Heart left ventricle (tissue), 16 donors: ENCODE results near the gene ACOX2. TPM values are rescaled to one million over a fixed set of nuclear protein-coding genes. Genes with fewer than 3 reads are reported as not detected.
A peak's percentile ranks its signal among the peaks of the same experiment; 100 is the strongest.

Experiments
- ATAC-seq, 4 donors: fragments of 200-7000 bp; cut with Tn5 transposase; one replicate each; pipeline ENCODE4 v1.9.1; 2020 to 2022; ENCODE audit warnings: moderate library complexity in 4 of 4, mild to moderate bottlenecking in 3 of 4, moderate number of reproducible peaks in 1 of 4
- DNase-seq, 5 donors: peaks; one replicate each; pipeline ENCODE4 v3.0.0-alpha.2; 2020
- H3K27ac ChIP-seq, 12 donors: fragments of 200-600 bp; sonication (generic) in 4 of 12; one replicate each; pipeline versions ENCODE4 v1.5.0 to v1.8.0; 2016 to 2022; ENCODE audit warnings: mild to moderate bottlenecking in 2 of 12
- H3K27me3 ChIP-seq, 9 donors: fragments of 200-600 bp; sonication (generic) in 2 of 9; one replicate each; pipeline versions ENCODE4 v1.5.1 to v1.8.0; 2016 to 2022; ENCODE audit warnings: mild to moderate bottlenecking in 3 of 9
- H3K36me3 ChIP-seq, 9 donors: fragments of 200-600 bp; sonication (generic) in 2 of 9; one replicate each; pipeline versions ENCODE4 v1.5.0 to v1.8.0; 2018 to 2022; ENCODE audit warnings: mild to moderate bottlenecking in 2 of 9
- H3K4me1 ChIP-seq, 12 donors: fragments of 200-600 bp; sonication (generic) in 4 of 12; one replicate each; pipeline versions ENCODE4 v1.5.0 to v1.8.0; 2016 to 2022; ENCODE audit warnings: mild to moderate bottlenecking in 3 of 12
- H3K4me3 ChIP-seq, 12 donors: fragments of 200-600 bp; sonication (generic) in 4 of 12; one replicate each; pipeline versions ENCODE4 v1.5.0 to v1.8.0; 2017 to 2022; ENCODE audit warnings: mild to moderate bottlenecking in 9 of 12, moderate library complexity in 4 of 12
- H3K9me3 ChIP-seq, 12 donors: fragments of 200-600 bp; sonication (generic) in 4 of 12; one replicate each; pipeline versions ENCODE4 v1.5.0 to v1.8.0; 2016 to 2022; ENCODE audit warnings: mild to moderate bottlenecking in 1 of 12
- CTCF ChIP-seq, 12 donors: fragments of 200-600 bp; sonication (generic) in 4 of 12; IDR thresholded peaks; one replicate each; pipeline versions ENCODE4 v1.5.0 to v1.8.0; 2018 to 2022; ENCODE audit warnings: antibody characterized with exemption in 12 of 12, mild to moderate bottlenecking in 5 of 12
- POLR2A ChIP-seq, 2 donors: fragments of 450-650 bp; IDR thresholded peaks; one replicate each; pipeline ENCODE4 v1.6.1; 2017; ENCODE audit warnings: antibody characterized with exemption in 2 of 2, mild to moderate bottlenecking in 2 of 2, moderate library complexity in 2 of 2
- WGBS, 4 donors: extraction: QIAGEN DNeasy Blood & Tissue Kit in 2 of 4; methylation state at CpG; one replicate each; pipeline versions ENCODE4 v1.1.5 to v1.1.7; 2013 to 2018; 5-methylcytosine and 5-hydroxymethylcytosine counted together
- intact Hi-C, 10 donors: fragments of 100-400 bp; cut with DNase I; formaldehyde crosslinking; loops; one replicate each; pipeline versions ENCODE4 v1.11.1 to v1.14.2; 2022
- polyA plus RNA-seq, 2 donors: library from polyadenylated mRNA; stranded (reverse); fragments of 200-250 nt; gene quantifications; one replicate each; pipeline ENCODE4 v1.2.3, GENCODE V29; 2013
- total RNA-seq, 9 donors: library from RNA; depleted of rRNA in 2 of 9; stranded (reverse); fragments of >200 nt in 2 of 9; fragmentation: NEBNext Ultra II Directional in 3 of 9; extraction: Animal tissue kit (Norgen Biotek cat#: 25700) in 3 of 9; gene quantifications; one replicate each; pipeline versions ENCODE4 v1.1.0 to v1.2.4, GENCODE V29; 2016 to 2023
- donor health status: ischemic (EF 13 %, LVEDD 7.1; RV severe dilation, severe dysfunction).
- donor health status: healthy with polysubstance abuse.
- donor health status: DM: no; HTN: yes; CAD: no.
- donor health status: DM: no; HTN: no; CAD: no.
- donor health status: ischemic (EF 25% LVEDD 6.9; RV normal size, moderate dysfunction).
- donor health status: ischemic (EF 25% LVEDD 5.7; RV mildly dilated, moderate dysfunction).
- donor health status: healthy.
- donor health status: DM: yes; HTN: yes; CAD: no.
- donor health status: ischemic (EF 35%, LVEDD 5.7; RV mildly dilated, moderate dysfunction).
- donor health status: nonischemic (EF 11% LVEDD 7.7; RV severe dilation, severe dysfunction).
- donor health status: DM: yes; HTN: yes; CAD: no.
- donor health status: PGD.
- donor health status: ischemic (EF 29% LVEDD 5.4; RV normal size, mild dysfunction).
- donor health status: nonischemic (EF 23%, LVEDD 6.1; RV moderate dilation, normal function).

Gene ACOX2
- total and polyA plus RNA-seq, 11 donors, result 6.6 to 41.9 (median 31.1) TPM

- WGBS, 4 donors, result 70 to 84% (median 75%) methylated on average over 3 of the region's 3 CpGs
- H3K4me3 ChIP-seq, result peak overlapping the region in 7 of 12 donors; percentile 1 to 59 (median 8)
- ATAC-seq (no peak), DNase-seq (no peak)
- H3K4me1 ChIP-seq, result peaks cover 0 to 72% (median 35%) of the 10 kb centered on the region in 12 donors
- no peaks in the 10 kb centered on the region for H3K27me3 ChIP-seq
- TF ChIP-seq CTCF (IDR thresholded peaks at IDR 0.05) (no peak), POLR2A (IDR thresholded peaks at IDR 0.05) (no peak)
- H3K27ac ChIP-seq, result peak overlapping the region in 11 of 12 donors; percentile 0 to 99 (median 89)
- peaks cover 0 to 7% (median 0%) of the 10 kb centered on the region in 9 donors for H3K36me3 ChIP-seq
- peaks cover 0 to 3% (median 0%) of the 10 kb centered on the region in 12 donors for H3K9me3 ChIP-seq
- intact Hi-C loops, result no loop called here
Observed at GRCh38 chr3:58574106-58574505, 37.1 kb upstream of the ACOX2 start.

DNA sequence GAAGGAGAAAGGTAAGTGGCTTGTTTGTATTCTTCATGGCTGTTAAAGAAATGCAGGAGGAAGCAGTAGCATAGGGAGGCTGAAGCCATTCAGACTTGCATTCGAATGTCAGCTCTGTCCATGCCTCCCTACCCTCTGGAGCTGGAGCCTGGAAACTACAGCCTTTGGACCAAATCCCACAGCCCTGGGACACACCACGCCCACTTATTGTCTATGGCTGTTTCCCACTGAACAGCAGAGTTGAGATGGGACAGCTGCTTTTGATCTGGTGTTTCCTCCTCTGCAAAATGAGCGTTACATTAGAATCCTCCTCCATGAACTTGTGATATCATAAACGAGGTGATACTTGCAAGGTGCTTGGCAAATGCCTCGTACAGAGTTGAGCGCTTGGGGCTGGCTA lies 36.6 kb upstream of the ACOX2 start:
- 39 to 55% (median 51%) methylated on average over 4 to 6 of the region's 6 CpGs for WGBS, 4 donors
- peak in 2 of 4 donors; percentile 26 to 28 for ATAC-seq
- Histone ChIP-seq H3K4me3 (peak overlapping the region in 5 of 12 donors; percentile 1 to 59 (median 54)), H3K27me3 (no peaks in the 10 kb centered on the region), H3K4me1 (peaks cover 0 to 73% (median 39%) of the 10 kb centered on the region in 12 donors), H3K36me3 (peaks cover 0 to 7% (median 0%) of the 10 kb centered on the region in 9 donors), H3K27ac (peak overlapping the region in 10 of 12 donors; percentile 0 to 99 (median 70)), H3K9me3 (peaks cover 0 to 3% (median 0%) of the 10 kb centered on the region in 12 donors)
- TF ChIP-seq POLR2A (IDR thresholded peaks at IDR 0.05), result peak in 1 of 2 donors; percentile 27
- TF ChIP-seq CTCF (IDR thresholded peaks at IDR 0.05), result no peak
- peak in 1 of 5 donors; percentile 48 for DNase-seq
- intact Hi-C loops, result no loop called here

DNA sequence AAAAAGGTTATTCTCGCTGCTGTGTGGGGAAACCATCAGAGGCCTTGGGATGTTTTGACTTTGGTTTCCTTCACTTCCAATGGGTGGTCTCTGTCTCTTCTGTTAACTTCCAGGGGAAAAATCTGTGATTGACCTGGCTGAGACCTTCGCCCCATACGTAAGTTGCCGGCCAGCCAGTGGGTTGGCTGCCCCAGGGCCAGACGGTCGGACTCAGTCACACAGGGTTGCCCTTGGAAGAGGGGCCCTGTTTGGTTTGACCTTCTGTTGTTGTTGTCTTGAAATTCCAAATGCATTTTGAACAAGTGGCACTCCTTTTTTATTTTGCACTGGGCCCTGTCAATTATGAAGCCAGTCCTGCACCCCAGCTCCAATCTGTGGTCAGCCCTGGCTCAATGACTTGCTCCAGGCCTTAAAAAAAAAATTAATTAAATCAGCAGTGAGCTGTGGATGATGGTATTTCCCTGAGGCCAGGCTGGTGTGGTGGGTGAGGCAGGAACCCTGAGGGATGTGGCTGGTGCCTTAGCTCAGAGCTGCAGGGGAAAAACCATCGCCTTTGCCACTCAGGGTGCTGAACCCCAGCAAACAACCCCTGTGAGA lies 35.7 kb upstream of the ACOX2 start:
- peaks cover 0 to 64% (median 36%) of the 10 kb centered on the region in 12 donors for H3K4me1 ChIP-seq

More for the DNA sequence above, 35.7 kb upstream of the ACOX2 start:
- DNase-seq (no peak), ATAC-seq (no peak)
- no peaks in the 10 kb centered on the region for H3K27me3 ChIP-seq
- H3K9me3 ChIP-seq, result peaks cover 0 to 3% (median 0%) of the 10 kb centered on the region in 12 donors
- peaks cover 0 to 9% (median 0%) of the 10 kb centered on the region in 9 donors for H3K36me3 ChIP-seq
- intact Hi-C loops, result loop anchor here in 1 of 10 donors (1.0 kb wide), 1 partner anchor 57 kb away; no protein-coding TSS in a partner anchor
- WGBS, 4 donors, result 97 to 100% (median 98%) methylated on average over 7 of the region's 7 CpGs
- H3K27ac ChIP-seq, result peak overlapping the region in 8 of 12 donors; percentile 5 to 91 (median 56)
- TF ChIP-seq POLR2A (IDR thresholded peaks at IDR 0.05) (no peak), CTCF (IDR thresholded peaks at IDR 0.05) (no peak)
- H3K4me3 ChIP-seq, result peak overlapping the region in 2 of 12 donors; percentile 59
